ENCODE results near the gene SDR42E2. TPM values are rescaled to one million over a fixed set of nuclear protein-coding genes. Genes with fewer than 3 reads are reported as not detected.
"Not testable (repeated sequence)": the region's sequence is repeated elsewhere in the genome, so short reads cannot be mapped to it uniquely, and the experiment has no call there.

SDR42E2 gene
- total and polyA plus RNA-seq, 2 of the 4 experiments (the other 2 are of a cell fraction), result not detected

GRCh38 chr16:22152316-22152715, 10.0 kb upstream of the SDR42E2 start:
- no peak overlapping the region for H3K4ac ChIP-seq (ENCODE audit: low read depth, low read length)
- H3K36me3 ChIP-seq (ENCODE audit: control insufficient read depth, insufficient read depth, low read length), result no peaks in the 10 kb centered on the region
- H3K79me1 ChIP-seq (ENCODE audit: low read depth in 1 of 2, low read length in 2 of 2), result no peaks in the 10 kb centered on the region
- dilution Hi-C loops (cut with HindIII; ENCODE audit: low sequenced_read_pairs, unreplicated experiment), result no loop called here
- H2BK120ac ChIP-seq (ENCODE audit: low read depth, low read length), result no peak overlapping the region
- H4K20me1 ChIP-seq (ENCODE audit: insufficient read depth, low read length), result no peaks in the 10 kb centered on the region
- H3K9me1 ChIP-seq (ENCODE audit: insufficient read depth, low read length), result no peaks in the 10 kb centered on the region
- no peak overlapping the region for H4K8ac ChIP-seq (ENCODE audit: low read depth in 2 of 2, low read length in 2 of 2)
- WGBS, 2 experiments (ENCODE audit: extremely low coverage in 2 of 2, insufficient read length in 1 of 2), result 60% methylated on average over 3 of the region's 11 CpGs; no CpG with 5 or more reads in 1 of the 2 experiments
- no peak overlapping the region for H4K91ac ChIP-seq (ENCODE audit: insufficient read depth, low read depth, low read length)
- intact Hi-C loops (cut with micrococcal nuclease), result no loop called here
- TF ChIP-seq MAFK (IDR thresholded peaks at IDR 0.05; ENCODE audit: low read depth, low read length) (no peak), NFE2L2 (IDR thresholded peaks at IDR 0.05; ENCODE audit: low read depth, low read length) (no peak), CHD1 (IDR thresholded peaks at IDR 0.05; ENCODE audit: low read depth, low read length) (no peak), ELK1 (IDR thresholded peaks at IDR 0.05; ENCODE audit: borderline replicate concordance, low read depth, low read length) (no peak), FOS (IDR thresholded peaks at IDR 0.05; ENCODE audit: low read depth, low read length) (no peak)
- no peak overlapping the region for H3K4me3 ChIP-seq (ENCODE audit: insufficient read depth, low read depth, low read length)
- H4K5ac ChIP-seq (ENCODE audit: low read depth, low read length), result no peak overlapping the region
- no peak overlapping the region for H2AFZ ChIP-seq (replicated peaks; ENCODE audit: low read length, poor library complexity)
- no peak overlapping the region for H2BK20ac ChIP-seq (ENCODE audit: low read depth, low read length)
- H2AK5ac ChIP-seq (ENCODE audit: low read depth, low read length), result no peak overlapping the region
- H3K27ac ChIP-seq (ENCODE audit: insufficient read depth, low read length), result no peak overlapping the region
- H3K4me1 ChIP-seq (ENCODE audit: control insufficient read depth, insufficient read depth, low read length), result no peaks in the 10 kb centered on the region
- H3K27me3 ChIP-seq (ENCODE audit: control insufficient read depth, insufficient read depth, low read length), result peaks cover 17% of the 10 kb centered on the region
- H2BK5ac ChIP-seq (ENCODE audit: low read depth, low read length, poor library complexity, severe bottlenecking), result no peak overlapping the region
- no peak overlapping the region for H2BK15ac ChIP-seq (ENCODE audit: low read depth, low read length)
- no peak overlapping the region for H3K9ac ChIP-seq (ENCODE audit: low read depth, low read length)
- no peak overlapping the region for H3K4me2 ChIP-seq (ENCODE audit: low read depth, low read length)
- no peak overlapping the region for H3K18ac ChIP-seq (ENCODE audit: low read depth, low read length)
- no peak overlapping the region for H2AK9ac ChIP-seq (replicated peaks; ENCODE audit: low read depth, low read length, poor library complexity)
- ChIA-PET CTCF (no interaction called here), POLR2A (ENCODE audit: unreplicated experiment) (no interaction called here)
- no TSS peak for BruUV-seq (replicated peaks)
- in situ Hi-C loops (cut with MboI; ENCODE audit: low sequenced_read_pairs), result no loop called here
- H3K9me3 ChIP-seq (ENCODE audit: control insufficient read depth, insufficient read depth, low read length), result no peaks in the 10 kb centered on the region
- H3K14ac ChIP-seq (replicated peaks; ENCODE audit: low read depth, low read length), result no peak overlapping the region
- H3K23ac ChIP-seq (ENCODE audit: low read depth, low read length), result no peak overlapping the region
- no peak overlapping the region for H3K56ac ChIP-seq (ENCODE audit: extremely low read depth, insufficient read depth, low read length)
- ATAC-seq (ENCODE audit: low read depth) (no peak), DNase-seq (no peak)

GRCh38 chr16:22153078-22153477, 9.2 kb upstream of the SDR42E2 start:
- H4K91ac ChIP-seq (ENCODE audit: insufficient read depth, low read depth, low read length); BruUV-seq (replicated peaks); H3K56ac ChIP-seq (ENCODE audit: extremely low read depth, insufficient read depth, low read length); H3K4me3 ChIP-seq (ENCODE audit: insufficient read depth, low read depth, low read length); ATAC-seq (ENCODE audit: low read depth); DNase-seq; intact Hi-C loops (cut with micrococcal nuclease); H2AK5ac ChIP-seq (ENCODE audit: low read depth, low read length); H2AFZ ChIP-seq (replicated peaks; ENCODE audit: low read length, poor library complexity); H4K20me1 ChIP-seq (ENCODE audit: insufficient read depth, low read length); H3K79me1 ChIP-seq (ENCODE audit: low read depth in 1 of 2, low read length in 2 of 2); H3K9me1 ChIP-seq (ENCODE audit: insufficient read depth, low read length); H3K14ac ChIP-seq (replicated peaks; ENCODE audit: low read depth, low read length); H2BK20ac ChIP-seq (ENCODE audit: low read depth, low read length); H2BK120ac ChIP-seq (ENCODE audit: low read depth, low read length); H3K9me3 ChIP-seq (ENCODE audit: control insufficient read depth, insufficient read depth, low read length); H3K23ac ChIP-seq (ENCODE audit: low read depth, low read length); CTCF ChIA-PET; H4K8ac ChIP-seq (ENCODE audit: low read depth in 2 of 2, low read length in 2 of 2); H3K27ac ChIP-seq (ENCODE audit: insufficient read depth, low read length); dilution Hi-C loops (cut with HindIII; ENCODE audit: low sequenced_read_pairs, unreplicated experiment); POLR2A ChIA-PET (ENCODE audit: unreplicated experiment); H4K5ac ChIP-seq (ENCODE audit: low read depth, low read length); H3K4me1 ChIP-seq (ENCODE audit: control insufficient read depth, insufficient read depth, low read length); H3K4me2 ChIP-seq (ENCODE audit: low read depth, low read length); H3K9ac ChIP-seq (ENCODE audit: low read depth, low read length); H2AK9ac ChIP-seq (replicated peaks; ENCODE audit: low read depth, low read length, poor library complexity); H3K36me3 ChIP-seq (ENCODE audit: control insufficient read depth, insufficient read depth, low read length); H2BK5ac ChIP-seq (ENCODE audit: low read depth, low read length, poor library complexity, severe bottlenecking); H2BK15ac ChIP-seq (ENCODE audit: low read depth, low read length); H3K4ac ChIP-seq (ENCODE audit: low read depth, low read length); H3K18ac ChIP-seq (ENCODE audit: low read depth, low read length); in situ Hi-C loops (cut with MboI; ENCODE audit: low sequenced_read_pairs): not testable (repeated sequence)
- peaks cover 11% of the 10 kb centered on the region for H3K27me3 ChIP-seq (ENCODE audit: control insufficient read depth, insufficient read depth, low read length)
- 68% methylated on average over 4 of the region's 7 CpGs; no CpG with 5 or more reads in 1 of the 2 experiments for WGBS, 2 experiments (ENCODE audit: extremely low coverage in 2 of 2, insufficient read length in 1 of 2)

All from IMR-90 (cell line).